Measurements from ENCODE around the gene ADAMTS7. TPM values are rescaled to one million over a fixed set of nuclear protein-coding genes. Genes with fewer than 3 reads are reported as not detected.

Gene ADAMTS7
- total and polyA plus RNA-seq, 2 of the 8 experiments (the other 6 are each of a cell fraction or from before 2014, with no cell fraction given) = 27.9 to 45.2 TPM

DNA sequence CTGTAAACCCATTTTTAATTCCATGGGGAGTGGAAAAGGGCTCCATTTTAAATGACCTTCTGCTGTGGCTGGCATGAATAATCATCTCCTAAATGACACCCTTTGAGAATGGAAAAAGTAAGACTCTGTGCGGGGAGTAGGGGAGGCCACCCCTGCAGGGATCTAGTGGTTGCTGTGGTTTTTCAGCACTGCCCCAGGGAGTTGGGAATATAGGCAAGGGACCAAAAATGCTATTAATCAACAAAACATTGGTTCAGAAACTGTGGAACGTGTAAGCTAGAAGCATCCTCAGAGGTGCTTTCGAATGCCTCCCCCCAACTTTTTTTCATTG is 30.1 kb upstream of the ADAMTS7 start:
- FAIRE-seq (no peak), DNase-seq (ENCODE audit: low read depth in 1 of 2, low spot score in 2 of 2) (no peak)
- H3K4me2 ChIP-seq (ENCODE audit: insufficient read depth in 1 of 2, low read depth in 2 of 2, low read length in 2 of 2) = no peak overlapping the region
- no peaks in the 10 kb centered on the region for H4K20me1 ChIP-seq (replicated peaks in 1 of 2; ENCODE audit: control insufficient read depth in 1 of 2, insufficient read depth in 2 of 2, low read length in 2 of 2)
- no peak overlapping the region for H2BK5ac ChIP-seq (ENCODE audit: low read depth, low read length)
- H3K27me3 ChIP-seq (replicated peaks in 1 of 4; ENCODE audit: control insufficient read depth in 3 of 4, extremely low read depth in 1 of 4, insufficient read depth in 3 of 4, low read length in 3 of 4) = no peaks in the 10 kb centered on the region
- H3K14ac ChIP-seq (ENCODE audit: insufficient read length) = no peak overlapping the region
- peaks cover 0 to 3% (median 0%) of the 10 kb centered on the region in 4 experiments; a peak in 1 of 7 replicates for H3K4me1 ChIP-seq (replicated peaks in 1 of 4; ENCODE audit: control insufficient read depth in 3 of 4, insufficient read depth in 4 of 4, low read length in 3 of 4)
- H3K79me1 ChIP-seq (ENCODE audit: low read depth, low read length) = no peaks in the 10 kb centered on the region
- no peak overlapping the region for H2BK15ac ChIP-seq (ENCODE audit: low read length)
- H3K79me2 ChIP-seq (ENCODE audit: control insufficient read depth in 1 of 2, insufficient read depth in 2 of 2, low read length in 2 of 2) = no peaks in the 10 kb centered on the region
- no peak overlapping the region for H2BK20ac ChIP-seq (ENCODE audit: low read length)
- H2BK120ac ChIP-seq (replicated peaks; ENCODE audit: low read depth, low read length) = no peak overlapping the region
- H3K4me3 ChIP-seq (ENCODE audit: extremely low read depth in 1 of 4, insufficient read depth in 2 of 4, low read depth in 3 of 4, low read length in 4 of 4) = no peak overlapping the region
- H2AFZ ChIP-seq (ENCODE audit: low read length) = no peak overlapping the region
- H4K91ac ChIP-seq (replicated peaks; ENCODE audit: insufficient read length, low read length) = no peak overlapping the region
- no peak overlapping the region for H3K27ac ChIP-seq (ENCODE audit: low read depth, low read length)
- H3K18ac ChIP-seq (ENCODE audit: extremely low read depth, low read length) = no peak overlapping the region
- H3K36me3 ChIP-seq (ENCODE audit: control insufficient read depth in 2 of 4, insufficient read depth in 4 of 4, low read length in 3 of 4) = no peaks in the 10 kb centered on the region
- H3K56ac ChIP-seq (replicated peaks; ENCODE audit: insufficient read length, low read depth, low read length) = no peak overlapping the region
- 79% methylated on average over 3 of the region's 3 CpGs; no CpG with 5 or more reads in 1 of the 2 experiments for WGBS, 2 experiments (ENCODE audit: extremely low coverage in 1 of 2, insufficient coverage in 1 of 2, insufficient read length in 1 of 2, insufficient replicate concordance in 2 of 2, low coverage in 1 of 2, low lambda C conversion rate in 2 of 2, missing lambda C conversion rate in 1 of 2)
- H3K9me3 ChIP-seq (ENCODE audit: insufficient read depth in 2 of 2, low read depth in 1 of 2, low read length in 1 of 2) = no peaks in the 10 kb centered on the region
- H3K4ac ChIP-seq (replicated peaks; ENCODE audit: insufficient read length, low read depth, low read length) = no peak overlapping the region
- no peak overlapping the region for H2BK12ac ChIP-seq (ENCODE audit: low read depth, low read length)
- H4K8ac ChIP-seq (ENCODE audit: extremely low read depth, insufficient read depth, low read length) = no peak overlapping the region
- POLR2A ChIA-PET (ENCODE audit: partially characterized antibody) = no interaction called here
- no peak overlapping the region for H2AK5ac ChIP-seq (ENCODE audit: low read depth, low read length)
- H3K23ac ChIP-seq (ENCODE audit: insufficient read length) = no peak overlapping the region
- CTCF ChIA-PET (ENCODE audit: partially characterized antibody) = no interaction called here
- H3K9ac ChIP-seq (replicated peaks in 1 of 4; ENCODE audit: extremely low read depth in 1 of 4, low read depth in 3 of 4, low read length in 3 of 4) = no peak overlapping the region
- H3K23me2 ChIP-seq (ENCODE audit: low read depth, low read length) = no peaks in the 10 kb centered on the region
- H4K5ac ChIP-seq (ENCODE audit: insufficient read length, low read depth, low read length) = no peak overlapping the region
- TF ChIP-seq EGR1 (IDR thresholded peaks at IDR 0.05; ENCODE audit: borderline replicate concordance, low read depth, low read length) = no peak
- no peak for TF ChIP-seq BRCA1 (IDR thresholded peaks at IDR 0.05; ENCODE audit: low read depth, low read length)

Data from H1 (cell line).